ENCODE measurements around the gene G0S2.

DNA sequence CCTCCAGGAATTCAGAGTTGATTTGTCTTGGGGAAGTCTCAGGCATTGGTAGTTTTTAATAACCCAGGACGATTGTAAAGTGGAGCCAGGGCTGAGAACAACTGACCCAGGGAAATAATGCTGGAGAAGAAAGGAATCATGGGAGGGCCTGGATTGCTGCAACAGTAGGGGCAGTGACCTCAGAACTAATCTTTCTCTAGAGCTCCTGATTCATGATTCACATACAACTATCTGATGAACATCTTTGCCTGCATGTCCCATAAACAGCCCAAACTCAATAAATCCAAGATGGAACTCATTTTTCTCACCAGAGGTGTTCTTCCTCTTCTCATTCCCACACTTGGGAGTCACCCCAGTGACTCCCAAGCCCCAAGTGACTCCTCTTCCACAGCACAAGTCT, 8.1 kb upstream of the G0S2 start:
- TF ChIP-seq, protein P1, sequence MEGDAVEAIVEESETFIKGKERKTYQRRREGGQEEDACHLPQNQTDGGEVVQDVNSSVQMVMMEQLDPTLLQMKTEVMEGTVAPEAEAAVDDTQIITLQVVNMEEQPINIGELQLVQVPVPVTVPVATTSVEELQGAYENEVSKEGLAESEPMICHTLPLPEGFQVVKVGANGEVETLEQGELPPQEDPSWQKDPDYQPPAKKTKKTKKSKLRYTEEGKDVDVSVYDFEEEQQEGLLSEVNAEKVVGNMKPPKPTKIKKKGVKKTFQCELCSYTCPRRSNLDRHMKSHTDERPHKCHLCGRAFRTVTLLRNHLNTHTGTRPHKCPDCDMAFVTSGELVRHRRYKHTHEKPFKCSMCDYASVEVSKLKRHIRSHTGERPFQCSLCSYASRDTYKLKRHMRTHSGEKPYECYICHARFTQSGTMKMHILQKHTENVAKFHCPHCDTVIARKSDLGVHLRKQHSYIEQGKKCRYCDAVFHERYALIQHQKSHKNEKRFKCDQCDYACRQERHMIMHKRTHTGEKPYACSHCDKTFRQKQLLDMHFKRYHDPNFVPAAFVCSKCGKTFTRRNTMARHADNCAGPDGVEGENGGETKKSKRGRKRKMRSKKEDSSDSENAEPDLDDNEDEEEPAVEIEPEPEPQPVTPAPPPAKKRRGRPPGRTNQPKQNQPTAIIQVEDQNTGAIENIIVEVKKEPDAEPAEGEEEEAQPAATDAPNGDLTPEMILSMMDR (IDR thresholded peaks at IDR 0.05; ENCODE audit: insufficient read depth, low read length) = no peak
- TF ChIP-seq POLR2AphosphoS5 (IDR thresholded peaks at IDR 0.05; ENCODE audit: low read depth) (no peak), GABPA (IDR thresholded peaks at IDR 0.05; ENCODE audit: low read depth) (no peak), SPI1 (IDR thresholded peaks at IDR 0.05; ENCODE audit: borderline replicate concordance, low read depth) (no peak)
- TF ChIP-seq, protein P2, sequence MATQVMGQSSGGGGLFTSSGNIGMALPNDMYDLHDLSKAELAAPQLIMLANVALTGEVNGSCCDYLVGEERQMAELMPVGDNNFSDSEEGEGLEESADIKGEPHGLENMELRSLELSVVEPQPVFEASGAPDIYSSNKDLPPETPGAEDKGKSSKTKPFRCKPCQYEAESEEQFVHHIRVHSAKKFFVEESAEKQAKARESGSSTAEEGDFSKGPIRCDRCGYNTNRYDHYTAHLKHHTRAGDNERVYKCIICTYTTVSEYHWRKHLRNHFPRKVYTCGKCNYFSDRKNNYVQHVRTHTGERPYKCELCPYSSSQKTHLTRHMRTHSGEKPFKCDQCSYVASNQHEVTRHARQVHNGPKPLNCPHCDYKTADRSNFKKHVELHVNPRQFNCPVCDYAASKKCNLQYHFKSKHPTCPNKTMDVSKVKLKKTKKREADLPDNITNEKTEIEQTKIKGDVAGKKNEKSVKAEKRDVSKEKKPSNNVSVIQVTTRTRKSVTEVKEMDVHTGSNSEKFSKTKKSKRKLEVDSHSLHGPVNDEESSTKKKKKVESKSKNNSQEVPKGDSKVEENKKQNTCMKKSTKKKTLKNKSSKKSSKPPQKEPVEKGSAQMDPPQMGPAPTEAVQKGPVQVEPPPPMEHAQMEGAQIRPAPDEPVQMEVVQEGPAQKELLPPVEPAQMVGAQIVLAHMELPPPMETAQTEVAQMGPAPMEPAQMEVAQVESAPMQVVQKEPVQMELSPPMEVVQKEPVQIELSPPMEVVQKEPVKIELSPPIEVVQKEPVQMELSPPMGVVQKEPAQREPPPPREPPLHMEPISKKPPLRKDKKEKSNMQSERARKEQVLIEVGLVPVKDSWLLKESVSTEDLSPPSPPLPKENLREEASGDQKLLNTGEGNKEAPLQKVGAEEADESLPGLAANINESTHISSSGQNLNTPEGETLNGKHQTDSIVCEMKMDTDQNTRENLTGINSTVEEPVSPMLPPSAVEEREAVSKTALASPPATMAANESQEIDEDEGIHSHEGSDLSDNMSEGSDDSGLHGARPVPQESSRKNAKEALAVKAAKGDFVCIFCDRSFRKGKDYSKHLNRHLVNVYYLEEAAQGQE (IDR thresholded peaks at IDR 0.05; ENCODE audit: insufficient replicate concordance, low read depth) = no peak

Data from HL-60 (cell line).